A673 (cell line): ENCODE measurements around the gene CCDC148. TPM values are rescaled to one million over a fixed set of nuclear protein-coding genes. Genes with fewer than 3 reads are reported as not detected.

ENCODE experiments used
- Bru-seq: library from RNA; stranded (reverse); fragments of 400-500 nt; gene quantifications from one replicate; lab custom pipeline; 2021; lab: Mats Ljungman, UMichigan
- BruChase-seq, 2 experiments: library from RNA; stranded (reverse); fragments of 400-500 nt; gene quantifications; one replicate each; lab custom pipeline; 2021; lab: Mats Ljungman, UMichigan
- BruUV-seq: library from RNA; stranded (reverse); fragments of 400-500 nt; replicated peaks from 2 replicates; lab custom pipeline; 2021; lab: Mats Ljungman, UMichigan
- CTCF ChIA-PET: fragments of 300-600 bp; sonication (Branson Sonifier 250); formaldehyde crosslinking; loops from one replicate; lab custom pipeline; 2022; ENCODE audit warnings: antibody characterized with exemption; lab: Charles Lee
- POLR2A ChIA-PET: fragments of 300-600 bp; sonication (Branson Sonifier 250); formaldehyde crosslinking; loops from one replicate; lab custom pipeline; 2022; ENCODE audit warnings: antibody characterized with exemption; ENCODE audit not compliant: low non-redundant PET; lab: Charles Lee
- DNase-seq: peaks from one replicate; pipeline ENCODE4 v3.0.0-alpha.2; 2015; ENCODE audit warnings: low spot score
- H3K27ac ChIP-seq: fragments of 200-600 bp; sonication (generic); 2 replicates; pipeline ENCODE4 v1.5.1; 2016; ENCODE audit warnings: mixed run types, low read depth, mild to moderate bottlenecking, mixed read lengths, antibody characterized with exemption, low read length; ENCODE audit not compliant: poor library complexity, severe bottlenecking
- H3K27me3 ChIP-seq: fragments of 200-600 bp; sonication (generic); replicated peaks from 2 replicates; pipeline ENCODE4 v1.6.1; 2017; ENCODE audit warnings: mixed run types, low read depth, mild to moderate bottlenecking, mixed read lengths, antibody characterized with exemption, low read length; ENCODE audit not compliant: insufficient read depth, poor library complexity
- H3K36me3 ChIP-seq: fragments of 200-600 bp; sonication (generic); 2 replicates; pipeline ENCODE4 v1.6.1; 2016; ENCODE audit warnings: mixed run types, mild to moderate bottlenecking, mixed read lengths, antibody characterized with exemption, low read length; ENCODE audit not compliant: insufficient read depth, poor library complexity, severe bottlenecking
- H3K4me1 ChIP-seq: fragments of 200-600 bp; sonication (generic); 2 replicates; pipeline ENCODE4 v1.6.1; 2017; ENCODE audit warnings: mixed run types, mild to moderate bottlenecking, mixed read lengths, antibody characterized with exemption, low read length; ENCODE audit not compliant: insufficient read depth, poor library complexity, severe bottlenecking
- H3K4me3 ChIP-seq: fragments of 200-600 bp; sonication (generic); 2 replicates; pipeline ENCODE4 v1.5.1; 2016; ENCODE audit warnings: low read depth, mixed run types, mild to moderate bottlenecking, mixed read lengths, low read length; ENCODE audit not compliant: poor library complexity, severe bottlenecking
- H3K9me3 ChIP-seq: fragments of 200-600 bp; sonication (generic); 2 replicates; pipeline ENCODE4 v1.6.1; 2016; ENCODE audit warnings: mixed run types, low read depth, mild to moderate bottlenecking, mixed read lengths, antibody characterized with exemption, low read length; ENCODE audit not compliant: poor library complexity, severe bottlenecking
- CTCF ChIP-seq: fragments of 300-800, 200-600 bp; sonication (generic); conservative IDR thresholded peaks from 2 replicates; pipeline ENCODE4 v1.5.1; 2017; ENCODE audit warnings: low read depth, mild to moderate bottlenecking, antibody characterized with exemption, low read length, moderate library complexity, mixed read lengths
- EZH2 ChIP-seq: fragments of 200-600 bp; sonication (generic); IDR thresholded peaks from 2 replicates; pipeline ENCODE4 v1.6.1; 2017; ENCODE audit warnings: borderline replicate concordance, low read depth, mild to moderate bottlenecking, mixed read lengths, antibody characterized with exemption, low read length; ENCODE audit not compliant: poor library complexity, severe bottlenecking
- intact Hi-C: fragments of 100-400 bp; cut with micrococcal nuclease; formaldehyde crosslinking; loops from one replicate; pipeline ENCODE4 v1.10.0; 2022; ENCODE audit not compliant: unreplicated experiment
- long read RNA-seq: library from polyadenylated mRNA; stranded (forward); transcript quantifications from one replicate; pipeline ENCODE4 v2.0.0, GENCODE V29; 2022
- total RNA-seq: library from RNA; stranded (reverse); gene quantifications from 2 replicates; pipeline ENCODE4 v1.2.3, GENCODE V29; 2021

The CCDC148 gene
- 0.90 and 0.92 TPM in 2 replicates for total RNA-seq
- Bru-seq, nascent RNA, result percentile 27 among the genes with signal in this experiment
- BruChase-seq, experiment 1, labeled RNA remaining after a 2-hour chase, result percentile 30 among the genes with signal in this experiment
- BruChase-seq, experiment 2, labeled RNA remaining after a 6-hour chase, result percentile 21 among the genes with signal in this experiment
- long read RNA-seq, result 0 reads

- Histone ChIP-seq H3K9me3 (no peaks in the 10 kb centered on the region), H3K27me3 (no peaks in the 10 kb centered on the region), H3K36me3 (no peaks in the 10 kb centered on the region), H3K4me1 (peaks cover 30% of the 10 kb centered on the region), H3K27ac (peak within 1 kb of the TSS; percentile 78), H3K4me3 (peak within 1 kb of the TSS; percentile 96)
- intact Hi-C loops, result loop anchor here (5.0 kb wide), 4 partner anchors 161 to 414 kb away; no protein-coding TSS in a partner anchor
- ChIA-PET POLR2A (no interaction called here), CTCF (no interaction called here)
- DNase-seq, result peak; percentile 97
- TF ChIP-seq CTCF (no peak), EZH2 (no peak)
- BruUV-seq, result no TSS peak
Measured at GRCh38 chr2:158456309-158457066, at the start of gene CCDC148, which contains the start of gene PKP4. CCDC148 (minus strand) TSS chr2:158456753; CDS start chr2:158456439, 314 bp downstream. PKP4 (plus strand) TSS chr2:158456952; CDS start chr2:158533185, 76,233 bp downstream.

DNA sequence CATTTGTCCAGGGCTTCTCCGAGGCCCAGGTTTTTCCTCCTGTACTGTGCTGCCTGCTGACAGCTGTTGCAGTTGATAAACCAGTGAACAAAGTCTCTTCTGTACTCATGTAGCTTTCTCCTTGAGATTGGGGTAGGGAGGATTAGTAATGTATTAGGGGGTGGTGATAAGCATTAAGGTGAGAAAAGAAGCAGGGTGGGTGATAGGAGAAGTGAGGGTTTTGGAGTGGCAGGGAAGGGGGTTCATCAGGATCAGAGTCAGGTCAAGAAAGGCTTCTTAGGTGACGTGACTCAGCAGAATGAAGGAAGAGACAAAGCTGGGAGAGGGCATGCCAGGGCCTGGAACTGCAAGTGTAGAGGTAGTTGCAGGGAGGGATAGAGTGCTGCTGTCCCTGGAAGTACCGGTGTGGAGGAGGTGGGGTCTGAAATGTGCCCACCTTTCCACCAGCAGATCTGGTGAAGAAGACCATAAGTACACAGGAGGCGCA is 48.9 kb upstream of the CCDC148 start:
- Histone ChIP-seq H3K27ac (no peak overlapping the region), H3K27me3 (no peaks in the 10 kb centered on the region), H3K36me3 (no peaks in the 10 kb centered on the region), H3K4me3 (no peak overlapping the region), H3K4me1 (peaks cover 26% of the 10 kb centered on the region), H3K9me3 (no peaks in the 10 kb centered on the region)
- TF ChIP-seq CTCF, result no peak
- TF ChIP-seq EZH2, result no peak
- POLR2A ChIA-PET, result no interaction called here
- DNase-seq, result no peak
- intact Hi-C loops, result no loop called here
- CTCF ChIA-PET, result no interaction called here
- no TSS peak for BruUV-seq

DNA sequence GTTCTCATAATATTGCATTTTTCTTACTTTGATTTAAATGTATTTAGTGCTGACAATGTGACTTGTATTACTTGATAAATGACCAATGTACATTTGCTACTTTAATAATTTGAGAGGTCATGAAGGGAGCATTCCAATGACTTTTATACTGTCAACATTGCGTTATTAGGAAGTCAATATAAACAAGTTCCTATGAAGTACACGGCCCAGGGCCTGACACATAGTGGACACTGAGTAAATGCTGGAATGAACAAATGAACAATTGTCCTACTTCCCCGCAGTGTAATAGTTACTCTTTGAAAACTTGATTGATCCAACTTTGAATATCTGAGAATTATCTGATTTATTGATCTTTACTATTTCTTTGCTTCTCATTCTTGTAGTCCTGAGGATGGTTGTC is 47.5 kb upstream of the CCDC148 start:
- no peak for TF ChIP-seq EZH2
- TF ChIP-seq CTCF, result no peak
- ChIA-PET CTCF (no interaction called here), POLR2A (no interaction called here)
- no peak for DNase-seq
- Histone ChIP-seq H3K27me3 (no peaks in the 10 kb centered on the region), H3K9me3 (no peaks in the 10 kb centered on the region), H3K4me3 (no peak overlapping the region), H3K36me3 (no peaks in the 10 kb centered on the region), H3K27ac (no peak overlapping the region), H3K4me1 (peaks cover 20% of the 10 kb centered on the region)
- no TSS peak for BruUV-seq
- intact Hi-C loops, result no loop called here
